GM10847 (cell line): ENCODE data around the gene ANAPC13.
A peak's percentile ranks its signal among the peaks of the same experiment; 100 is the strongest.

ENCODE experiments used
- POLR2A ChIP-seq: IDR thresholded peaks from 2 replicates; pipeline ENCODE4 v1.6.1; 2011; ENCODE audit not compliant: insufficient read length; ENCODE audit errors: extremely low read depth

Gene ANAPC13

GRCh38 chr3:134485718-134486576 lies at the start of gene ANAPC13, which contains the start of gene CEP63:
Gene ANAPC13, minus strand, starts transcription at chr3:134485985. Its CDS starts 3,081 bp downstream, at chr3:134482904.
Gene CEP63, plus strand, starts transcription at chr3:134486057. Its CDS starts 9,264 bp downstream, at chr3:134495321.
- peak; percentile 56 for TF ChIP-seq POLR2A

GRCh38 chr3:134535186-134535970 lies 49.6 kb upstream of the ANAPC13 start:
- TF ChIP-seq POLR2A = no peak

- no peak for TF ChIP-seq POLR2A
Measured at GRCh38 chr3:134533493-134533892, 47.7 kb upstream of the ANAPC13 start.

GRCh38 chr3:134527538-134528186 lies 41.9 kb upstream of the ANAPC13 start:
- TF ChIP-seq POLR2A = no peak

- TF ChIP-seq POLR2A = no peak
Measured at GRCh38 chr3:134527037-134527436, 41.3 kb upstream of the ANAPC13 start.

- no peak for TF ChIP-seq POLR2A
Measured at GRCh38 chr3:134526319-134526718, 40.5 kb upstream of the ANAPC13 start.

GRCh38 chr3:134525293-134525692 lies 39.5 kb upstream of the ANAPC13 start:
- no peak for TF ChIP-seq POLR2A

- TF ChIP-seq POLR2A = no peak
Measured at GRCh38 chr3:134522541-134522940, 36.8 kb upstream of the ANAPC13 start.

- TF ChIP-seq POLR2A = no peak
Measured at GRCh38 chr3:134517791-134518190, 32.0 kb upstream of the ANAPC13 start.

- TF ChIP-seq POLR2A = no peak
Measured at GRCh38 chr3:134516905-134517304, 31.1 kb upstream of the ANAPC13 start.

- no peak for TF ChIP-seq POLR2A
Measured at GRCh38 chr3:134511500-134511899, 25.7 kb upstream of the ANAPC13 start.

GRCh38 chr3:134505485-134505884 lies 19.7 kb upstream of the ANAPC13 start:
- no peak for TF ChIP-seq POLR2A

GRCh38 chr3:134504132-134504531 lies 18.3 kb upstream of the ANAPC13 start:
- no peak for TF ChIP-seq POLR2A

GRCh38 chr3:134503266-134503665 lies 17.5 kb upstream of the ANAPC13 start:
- no peak for TF ChIP-seq POLR2A

- no peak for TF ChIP-seq POLR2A
Measured at GRCh38 chr3:134496471-134497071, 10.8 kb upstream of the ANAPC13 start.
